Anterior cingulate cortex (tissue), 58 donors: ENCODE results near the gene STK39.
"Not testable (repeated sequence)": the region's sequence is repeated elsewhere in the genome, so short reads cannot be mapped to it uniquely, and the experiment has no call there.

Source experiments
- DNase-seq, 58 donors: peaks; one replicate each; lab custom pipeline; 2025; lab: John Stamatoyannopoulos, UW

STK39 gene

GRCh38 chr2:168247341-168248261 lies at the start of gene STK39:
STK39 (minus strand) TSS chr2:168247595; CDS start chr2:168247435, 160 bp downstream.
- DNase-seq: peak in 52 of 58 donors; percentile 5 to 79 (median 55)

DNA sequence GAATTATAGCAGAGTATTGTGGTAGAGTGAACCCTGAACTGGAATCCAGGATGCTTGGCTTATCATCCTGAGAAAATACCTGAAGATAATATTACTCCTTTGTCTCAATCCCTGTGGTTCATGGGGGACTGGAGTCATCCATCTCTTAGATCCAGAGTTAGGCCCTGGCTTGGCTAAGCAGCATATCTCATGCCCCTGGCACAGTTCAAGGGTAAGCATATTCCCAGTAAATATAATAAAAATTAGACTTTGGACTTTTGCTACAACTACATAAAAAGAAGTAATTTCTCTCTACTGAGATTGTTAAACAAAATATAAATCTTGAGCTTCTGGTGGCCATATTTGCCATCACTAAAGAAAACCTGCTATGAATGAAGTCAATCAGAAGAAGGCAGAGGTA lies 47.7 kb upstream of the STK39 start:
- DNase-seq: no peak

DNA sequence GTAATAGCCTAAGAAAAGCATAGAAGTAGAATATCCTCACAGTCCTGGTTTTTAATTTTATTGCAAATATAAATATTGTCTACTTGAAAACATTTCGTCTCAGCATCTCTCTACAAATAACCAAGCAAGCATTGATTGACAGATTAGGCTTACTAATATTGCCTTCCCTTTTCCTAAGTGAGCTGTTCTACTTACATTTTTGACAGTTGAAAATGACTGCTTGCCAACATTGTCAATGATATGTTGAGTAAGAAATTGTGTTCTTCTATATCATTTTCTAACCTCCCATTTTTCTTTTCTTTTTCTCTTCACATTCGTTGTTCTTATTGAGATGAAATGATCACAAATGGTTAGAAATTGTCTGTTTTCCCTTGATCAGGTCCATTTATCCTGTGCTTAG lies 47.0 kb upstream of the STK39 start:
- DNase-seq: no peak

- no peak for DNase-seq
Measured at GRCh38 chr2:168293766-168294165, 46.4 kb upstream of the STK39 start.

DNA sequence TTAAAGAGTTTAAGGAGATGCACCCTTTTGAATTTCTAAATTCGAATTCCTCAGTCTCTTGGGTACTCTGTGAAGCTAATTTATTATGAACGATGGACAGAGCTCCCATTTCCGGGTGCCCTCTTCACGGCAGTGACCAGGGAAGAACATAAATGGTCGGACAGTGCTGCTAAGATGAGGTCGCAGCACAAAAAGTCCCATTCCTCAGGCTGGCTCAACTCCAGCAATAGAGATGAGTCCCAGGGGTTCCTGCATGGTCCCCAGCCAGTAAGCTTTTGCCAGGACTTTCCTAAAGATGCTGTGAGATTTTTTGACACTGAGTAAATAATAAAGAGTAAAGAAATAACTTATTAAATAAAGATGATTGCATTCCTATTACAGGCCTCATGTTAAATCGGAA lies 43.0 kb upstream of the STK39 start:
- DNase-seq: no peak

DNA sequence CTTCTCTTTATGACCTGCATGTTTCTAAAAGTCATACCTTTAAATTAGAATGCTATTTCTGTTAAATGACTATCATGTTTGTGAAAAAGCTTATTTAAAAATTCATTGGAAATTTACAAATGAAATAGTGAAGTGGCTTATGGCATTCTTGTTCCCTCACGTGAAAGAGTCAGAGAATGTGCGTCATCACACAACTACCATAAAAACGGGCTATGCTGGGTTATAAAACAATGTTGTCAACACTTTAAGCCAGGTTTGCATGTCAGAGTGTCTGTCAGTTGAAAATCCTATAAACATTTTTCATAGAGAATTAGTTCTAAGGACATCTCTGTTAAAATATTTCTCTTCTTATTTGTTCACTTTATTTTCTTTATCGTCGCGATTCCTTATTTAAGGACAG lies 42.5 kb upstream of the STK39 start:
- DNase-seq: no peak

GRCh38 chr2:168286535-168286934 lies 39.1 kb upstream of the STK39 start:
- no peak for DNase-seq

DNA sequence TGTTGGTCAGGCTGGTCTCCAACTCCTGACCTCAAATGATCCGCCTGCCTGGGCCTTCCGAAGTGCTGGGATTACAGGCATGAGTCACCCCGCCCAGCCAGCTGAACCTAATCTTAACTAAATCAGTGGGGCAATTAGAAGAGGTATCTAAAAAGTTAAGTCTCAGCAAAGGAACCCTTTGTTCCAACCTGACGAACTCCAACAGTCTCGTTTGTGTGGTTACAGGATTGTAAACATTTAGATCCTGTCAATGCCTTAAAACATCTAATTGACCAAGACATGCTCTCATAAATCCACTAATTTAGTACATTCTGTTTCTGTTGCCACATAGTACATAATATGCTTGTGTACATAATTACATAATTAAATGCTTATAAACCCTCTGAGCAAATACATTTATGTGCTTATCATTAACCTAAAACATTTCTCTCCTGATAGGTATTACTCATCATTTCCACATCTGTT lies 31.1 kb upstream of the STK39 start:
- DNase-seq: no peak

- no peak for DNase-seq
Measured at GRCh38 chr2:168277276-168277675, 29.9 kb upstream of the STK39 start.

GRCh38 chr2:168272225-168272624 lies 24.8 kb upstream of the STK39 start:
- no peak for DNase-seq

DNA sequence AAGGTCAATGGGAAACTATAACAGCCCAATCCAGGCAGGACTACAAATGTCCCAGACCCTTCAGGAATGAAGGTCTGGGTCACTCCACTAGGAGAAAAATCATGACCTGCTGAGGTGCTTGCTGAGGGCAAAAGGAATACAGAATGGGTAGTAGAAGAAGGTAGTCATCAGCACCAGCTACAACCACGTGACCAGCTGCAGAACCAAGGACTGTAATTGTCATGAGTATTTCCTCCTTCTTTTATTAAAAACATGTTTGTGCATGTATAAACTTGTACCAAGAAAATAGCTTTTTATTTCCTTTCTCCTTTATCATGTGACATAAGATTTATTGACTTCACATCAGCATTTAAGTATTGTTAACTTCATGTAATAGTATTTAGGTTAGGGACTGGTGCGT lies 15.5 kb upstream of the STK39 start:
- DNase-seq: not testable (repeated sequence)

DNA sequence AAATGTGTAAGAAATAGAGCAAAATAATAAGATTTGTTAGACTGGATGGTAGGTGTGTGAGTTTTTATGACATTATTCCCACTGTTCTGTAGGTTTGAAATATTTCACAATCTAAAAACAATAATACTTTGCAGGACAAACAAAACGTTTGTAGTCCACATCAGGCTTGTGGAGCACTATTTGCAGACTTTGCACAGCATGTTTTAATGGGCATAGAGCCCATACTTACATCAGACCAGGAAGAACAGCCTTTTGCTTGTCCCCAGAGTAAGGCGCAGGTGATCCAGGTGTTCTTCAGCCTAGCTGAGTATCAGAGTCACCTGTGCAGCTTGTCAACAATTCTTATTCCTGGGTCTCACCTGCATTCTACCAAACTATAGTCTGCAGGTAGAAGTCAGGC lies 9.1 kb upstream of the STK39 start:
- DNase-seq: no peak

DNA sequence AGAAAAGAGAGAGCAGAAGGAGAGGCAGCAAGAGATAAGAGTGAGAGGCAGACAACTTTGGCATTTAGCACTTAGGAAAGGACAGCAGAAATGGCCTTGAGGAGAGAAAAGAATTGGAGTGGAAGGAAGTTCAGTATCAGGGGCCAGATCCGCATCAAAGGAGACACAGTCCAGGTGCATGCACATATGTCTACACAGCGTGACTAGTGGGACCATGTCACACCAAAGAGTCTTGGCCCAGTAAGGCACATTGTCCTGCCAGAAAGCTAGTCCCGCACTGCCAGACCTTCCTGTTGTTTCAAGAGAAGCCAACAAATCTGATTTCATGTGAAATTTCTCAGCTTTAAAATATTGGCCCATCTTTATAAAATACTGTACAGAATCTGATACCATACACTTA lies 8.5 kb upstream of the STK39 start:
- DNase-seq: no peak

- DNase-seq: no peak
Measured at GRCh38 chr2:168255103-168255502, 7.7 kb upstream of the STK39 start.

DNA sequence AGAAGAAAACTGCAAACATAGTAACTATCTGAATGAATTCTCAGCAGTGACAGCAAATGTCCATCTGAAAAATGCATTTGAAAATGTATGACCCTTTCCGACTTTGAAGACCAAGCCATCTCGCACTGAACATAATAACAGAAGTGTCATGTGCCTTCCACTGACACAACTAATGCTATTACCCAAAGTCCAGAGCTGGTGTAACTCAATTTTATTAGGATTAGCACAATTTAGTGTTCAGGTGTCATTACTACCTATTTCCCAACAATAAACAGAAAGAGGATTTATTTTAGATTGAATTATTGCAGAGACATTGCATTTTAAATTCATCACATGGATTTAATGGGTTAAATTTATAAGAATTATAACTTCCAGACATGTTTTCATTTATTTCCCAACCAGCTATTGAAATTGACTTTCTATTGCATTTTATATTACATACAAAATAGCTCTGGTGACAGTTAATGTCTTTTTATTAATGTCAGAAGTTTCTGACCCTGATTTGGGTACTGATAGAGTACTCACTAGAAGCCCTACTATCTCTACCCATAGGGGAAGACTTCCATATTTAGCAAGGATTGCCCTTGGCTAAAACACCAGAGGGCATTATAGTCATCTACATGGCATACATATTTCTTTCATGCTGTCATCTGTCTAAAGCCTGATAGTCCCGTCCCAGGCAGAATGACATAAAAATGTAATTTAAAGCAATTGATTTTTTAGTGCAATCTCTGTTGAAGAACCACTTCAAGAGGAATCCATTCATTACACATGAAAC lies 7.0 kb upstream of the STK39 start:
- no peak for DNase-seq

- DNase-seq: no peak
Measured at GRCh38 chr2:168253379-168253778, 6.0 kb upstream of the STK39 start.

DNA sequence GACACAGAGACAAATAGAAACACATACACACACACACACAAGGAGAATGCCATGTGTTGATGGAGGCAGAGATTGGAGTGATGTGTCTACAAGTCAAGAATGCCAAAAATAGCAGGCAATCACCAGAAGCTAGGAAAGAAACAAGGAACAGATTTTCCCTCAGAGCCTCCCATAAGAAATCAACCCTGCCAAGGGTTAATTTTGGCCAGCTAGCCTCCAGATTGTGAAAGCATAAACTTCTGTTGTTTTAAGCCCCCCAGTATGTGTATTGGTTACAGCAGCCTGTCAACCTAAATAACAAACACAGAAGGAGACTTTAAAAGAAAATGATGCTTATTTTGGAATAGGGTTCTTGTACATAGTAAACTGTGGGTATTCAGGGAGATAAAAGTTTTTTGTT lies 5.6 kb upstream of the STK39 start:
- DNase-seq: no peak

GRCh38 chr2:168246483-168247340 lies 683 bp downstream of the STK39 start:
- peak in 54 of 58 donors; percentile 7 to 85 (median 65) for DNase-seq

GRCh38 chr2:168246072-168246482 lies 1.3 kb downstream of the STK39 start:
- peak in 1 of 58 donors; percentile 32 for DNase-seq

DNA sequence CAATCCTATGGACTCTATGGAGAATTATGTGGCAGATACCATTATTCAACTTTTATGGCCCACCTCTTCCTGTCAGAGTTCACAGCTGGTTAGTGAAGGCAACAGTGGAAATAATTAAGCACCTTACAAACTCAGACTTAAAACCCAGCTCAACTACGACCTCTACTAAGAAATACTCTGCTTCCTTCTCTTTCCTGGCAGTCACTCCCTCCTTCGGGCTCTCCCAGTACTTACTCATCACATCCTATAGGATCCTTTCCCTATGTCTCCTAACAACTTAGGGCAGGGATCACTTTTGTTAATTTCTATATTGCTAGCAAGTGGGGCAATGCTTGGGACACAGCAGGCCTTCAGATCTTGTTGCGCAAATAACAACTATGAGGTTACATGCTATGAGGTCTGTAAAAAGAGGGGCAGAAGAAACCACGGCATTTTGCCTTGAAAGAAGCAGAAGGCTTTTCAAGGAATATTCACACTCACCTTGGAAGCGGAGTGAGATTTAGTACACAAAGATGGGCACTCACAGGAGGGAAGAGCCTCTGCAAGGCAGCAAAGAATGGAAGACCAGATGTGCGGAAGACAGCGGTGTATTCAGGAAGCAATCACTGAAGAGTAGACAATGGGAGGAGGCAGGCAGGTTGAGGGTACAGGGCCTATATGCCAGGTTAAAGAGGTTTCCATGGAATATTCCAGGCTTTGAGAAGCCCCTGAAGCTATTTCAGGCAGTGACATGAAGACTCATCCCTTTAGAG lies 2.1 kb downstream of the STK39 start:
- no peak for DNase-seq
